GM21825 (cell line): ENCODE results near the gene RIT1.
A peak's percentile ranks its signal among the peaks of the same experiment; 100 is the strongest.
"Not testable (repeated sequence)": the region's sequence is repeated elsewhere in the genome, so short reads cannot be mapped to it uniquely, and the experiment has no call there.

Source experiments
- ATAC-seq: cut with Tn5 transposase; IDR thresholded peaks from one replicate; pipeline ENCODE4 v1.9.1; 2021; ENCODE audit warnings: mild to moderate bottlenecking, moderate library complexity; ENCODE audit not compliant: unreplicated experiment

RIT1 gene

GRCh38 chr1:155895617-155896016 lies 15.5 kb downstream of the RIT1 start:
- not testable (repeated sequence) for ATAC-seq

GRCh38 chr1:155893389-155894142 lies 17.6 kb downstream of the RIT1 start:
- ATAC-seq = no peak

- ATAC-seq = no peak
Observed at GRCh38 chr1:155892796-155893195, 18.4 kb downstream of the RIT1 start.

GRCh38 chr1:155890251-155890650 lies 20.9 kb downstream of the RIT1 start:
- no peak for ATAC-seq

- ATAC-seq = no peak
Observed at GRCh38 chr1:155889566-155889965, 21.6 kb downstream of the RIT1 start.

- no peak for ATAC-seq
Observed at GRCh38 chr1:155888481-155888880, 22.7 kb downstream of the RIT1 start.

- no peak for ATAC-seq
Observed at GRCh38 chr1:155884982-155885381, 26.2 kb downstream of the RIT1 start.

- ATAC-seq = no peak
Observed at GRCh38 chr1:155884031-155884960, 26.9 kb downstream of the RIT1 start.

GRCh38 chr1:155882766-155883165 lies 28.4 kb downstream of the RIT1 start:
- ATAC-seq = no peak

GRCh38 chr1:155882235-155882634 lies 28.9 kb downstream of the RIT1 start:
- peak; percentile 58 for ATAC-seq

- no peak for ATAC-seq
Observed at GRCh38 chr1:155880950-155881349, 30.2 kb downstream of the RIT1 start.

- ATAC-seq = no peak
Observed at GRCh38 chr1:155880251-155880650, 30.9 kb downstream of the RIT1 start.

GRCh38 chr1:155877945-155878344 lies 33.2 kb downstream of the RIT1 start:
- no peak for ATAC-seq

- no peak for ATAC-seq
Observed at GRCh38 chr1:155873860-155874259, 37.3 kb downstream of the RIT1 start.

GRCh38 chr1:155872527-155872926 lies 38.6 kb downstream of the RIT1 start:
- no peak for ATAC-seq

GRCh38 chr1:155871390-155871789 lies 39.8 kb downstream of the RIT1 start:
- ATAC-seq = no peak

GRCh38 chr1:155867766-155868165 lies 43.4 kb downstream of the RIT1 start:
- no peak for ATAC-seq

GRCh38 chr1:155864393-155864792 lies 46.8 kb downstream of the RIT1 start:
- ATAC-seq = no peak

GRCh38 chr1:155861896-155862295 lies 49.3 kb downstream of the RIT1 start:
- no peak for ATAC-seq

GRCh38 chr1:155860970-155861510 lies 50.1 kb downstream of the RIT1 start:
- no peak for ATAC-seq
